Tongue (tissue), 2 donors: ENCODE data around the gene PAFAH1B1. TPM values are rescaled to one million over a fixed set of nuclear protein-coding genes. Genes with fewer than 3 reads are reported as not detected.
"Not testable (repeated sequence)": the region's sequence is repeated elsewhere in the genome, so short reads cannot be mapped to it uniquely, and the experiment has no call there.

Experiments
- DNase-seq: peaks from one replicate; pipeline ENCODE4 v3.0.0-alpha.2; 2015
- total RNA-seq: library from RNA; depleted of rRNA; stranded (reverse); fragments of >200 nt; gene quantifications from one replicate; pipeline ENCODE4 v1.2.3, GENCODE V29; 2014

The PAFAH1B1 gene
- total RNA-seq = 184 TPM

GRCh38 chr17:2592971-2593820, at the start of gene PAFAH1B1:
Gene PAFAH1B1 (plus strand): TSS chr17:2593654. CDS start chr17:2638289, 44,635 bp downstream.
- peak; percentile 98 for DNase-seq

GRCh38 chr17:2545393-2545792, 48.1 kb upstream of the PAFAH1B1 start:
- DNase-seq = no peak

DNA sequence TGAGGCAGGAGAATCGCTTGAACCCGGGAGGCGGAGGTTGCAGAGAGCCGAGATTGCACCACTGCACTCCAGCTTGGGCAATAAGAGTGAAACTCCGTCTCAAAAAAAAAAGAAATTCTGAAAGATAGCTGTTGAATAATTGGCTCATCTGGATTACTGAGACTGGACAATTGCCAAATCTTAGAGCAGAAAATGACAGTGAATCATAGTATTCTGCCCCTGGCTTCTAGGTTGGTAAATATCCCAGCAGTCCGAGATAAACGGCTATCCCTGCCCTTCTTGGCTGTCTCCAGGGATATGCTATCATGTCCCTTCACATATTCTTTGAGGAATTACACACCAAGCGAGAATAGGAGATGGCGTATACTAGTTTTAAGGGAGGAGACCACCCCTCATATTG, 46.3 kb upstream of the PAFAH1B1 start:
- no peak for DNase-seq

- not testable (repeated sequence) for DNase-seq
Observed at GRCh38 chr17:2548026-2548425, 45.4 kb upstream of the PAFAH1B1 start.

DNA sequence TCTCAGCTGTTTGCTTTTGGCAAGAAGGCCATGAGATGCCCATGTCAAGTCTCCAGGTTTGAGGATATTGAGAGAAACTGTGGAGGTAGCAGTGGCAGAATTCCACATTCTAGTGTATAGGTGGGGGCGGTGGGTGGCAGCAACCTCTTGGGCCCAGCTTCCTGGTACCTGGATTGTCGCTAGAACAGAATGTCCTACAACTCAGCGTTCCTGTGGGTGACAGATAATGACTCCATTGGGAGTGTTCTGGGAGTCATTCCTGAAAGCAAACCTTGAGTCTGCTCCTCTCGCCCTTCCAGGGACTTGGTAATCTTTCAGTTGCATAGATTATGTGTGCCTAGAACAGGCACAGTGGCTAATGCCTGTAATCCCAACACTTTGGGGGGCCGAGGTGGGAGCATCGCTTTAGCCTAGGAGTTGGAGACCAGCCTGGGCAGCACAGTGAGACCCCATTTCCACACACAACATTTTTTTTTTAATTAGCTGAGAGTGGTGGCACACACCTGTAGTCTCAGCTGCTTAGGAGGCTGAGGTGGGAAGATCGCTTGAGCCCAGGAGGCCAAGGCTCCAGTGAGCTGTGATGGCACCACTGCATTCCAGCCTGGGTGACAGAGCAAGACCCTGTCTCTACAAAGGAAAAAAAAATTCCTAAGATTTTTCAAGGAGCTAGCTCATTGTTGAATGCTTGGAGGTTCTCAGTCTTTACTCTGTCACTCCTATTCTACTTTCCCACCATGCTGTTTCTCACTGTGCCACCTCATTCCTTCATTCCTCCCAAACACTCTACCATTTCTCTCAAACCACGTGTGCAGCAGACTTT, 43.9 kb upstream of the PAFAH1B1 start:
- no peak for DNase-seq

DNA sequence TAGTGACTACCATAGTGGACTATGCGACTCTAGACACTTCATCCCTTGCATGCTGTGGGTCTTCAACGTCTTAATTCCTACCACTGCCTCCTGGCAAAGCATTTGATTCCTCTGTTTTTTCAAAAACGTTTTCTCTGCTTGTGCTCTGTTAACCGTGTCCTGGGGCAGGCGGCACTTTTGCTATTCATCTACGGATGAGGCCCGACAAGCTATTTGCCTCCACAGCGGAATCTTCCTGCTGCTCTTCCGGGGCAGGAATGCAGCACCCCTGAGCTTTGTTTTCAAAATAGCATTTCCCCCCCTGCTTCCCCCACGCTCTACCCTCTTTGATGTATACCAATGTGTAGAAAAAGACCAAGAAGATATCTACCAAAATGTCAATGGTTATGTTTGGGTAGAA, 42.0 kb upstream of the PAFAH1B1 start:
- DNase-seq = no peak

- DNase-seq = no peak
Observed at GRCh38 chr17:2551928-2552327, 41.5 kb upstream of the PAFAH1B1 start.

DNA sequence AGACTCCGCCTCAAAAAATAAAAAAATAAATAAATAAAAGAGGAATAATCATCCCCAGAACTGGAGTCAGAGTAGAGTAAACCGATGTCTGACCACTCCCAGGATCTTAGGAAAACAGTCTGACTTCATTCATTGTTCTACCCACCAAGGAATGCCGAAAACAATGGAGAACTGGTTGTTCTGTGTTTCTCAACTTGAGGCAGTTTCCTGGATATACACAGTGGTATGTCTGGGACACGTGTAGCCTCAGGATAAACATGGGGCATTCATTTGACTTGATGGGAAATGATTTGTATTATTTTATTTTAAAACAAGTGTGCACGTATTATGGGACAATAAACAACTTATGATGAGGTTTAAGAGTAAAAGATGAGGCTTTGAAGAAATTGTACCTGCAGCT, 32.8 kb upstream of the PAFAH1B1 start:
- DNase-seq = no peak

- no peak for DNase-seq
Observed at GRCh38 chr17:2562162-2562858, 31.1 kb upstream of the PAFAH1B1 start.

DNA sequence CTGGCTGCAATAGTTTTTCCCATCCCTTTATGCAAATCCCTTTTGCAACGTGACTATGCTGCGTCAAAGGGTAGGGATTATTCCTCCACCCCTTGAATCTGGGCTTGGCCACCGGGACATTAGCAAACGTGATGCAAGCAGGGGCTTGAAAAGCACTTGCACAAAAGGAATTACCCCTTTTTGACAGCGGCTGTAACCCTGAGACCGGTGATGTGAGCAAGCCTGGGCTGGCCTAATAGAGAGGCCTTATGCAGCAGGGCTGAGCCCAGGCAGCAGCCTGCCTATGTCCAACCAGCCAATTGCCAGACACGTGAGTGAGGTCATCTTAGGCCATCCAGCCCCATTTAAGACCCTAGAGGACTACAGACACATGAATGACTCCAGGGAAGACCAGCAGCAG, 30.4 kb upstream of the PAFAH1B1 start:
- peak; percentile 49 for DNase-seq

DNA sequence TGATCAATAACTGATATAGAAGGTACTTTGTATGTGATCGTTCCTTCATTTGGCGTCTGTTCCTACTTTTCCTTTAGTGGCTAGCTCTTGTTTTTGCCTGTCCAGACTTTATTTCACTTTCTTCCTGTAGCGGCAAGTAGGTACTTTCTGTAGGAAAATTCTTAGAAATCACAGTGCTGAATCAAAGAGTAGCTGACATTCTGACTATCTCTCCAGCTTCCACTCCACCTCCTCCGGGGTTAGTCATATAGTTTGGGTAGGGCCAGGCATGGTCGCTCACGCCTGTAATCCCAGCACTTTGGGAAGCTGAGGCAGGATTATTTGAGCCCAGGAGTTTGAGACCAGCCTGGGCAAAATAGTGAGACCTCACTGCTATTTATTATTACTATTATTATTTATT, 29.9 kb upstream of the PAFAH1B1 start:
- DNase-seq = no peak

GRCh38 chr17:2564877-2565276, 28.6 kb upstream of the PAFAH1B1 start:
- DNase-seq = peak; percentile 17

DNA sequence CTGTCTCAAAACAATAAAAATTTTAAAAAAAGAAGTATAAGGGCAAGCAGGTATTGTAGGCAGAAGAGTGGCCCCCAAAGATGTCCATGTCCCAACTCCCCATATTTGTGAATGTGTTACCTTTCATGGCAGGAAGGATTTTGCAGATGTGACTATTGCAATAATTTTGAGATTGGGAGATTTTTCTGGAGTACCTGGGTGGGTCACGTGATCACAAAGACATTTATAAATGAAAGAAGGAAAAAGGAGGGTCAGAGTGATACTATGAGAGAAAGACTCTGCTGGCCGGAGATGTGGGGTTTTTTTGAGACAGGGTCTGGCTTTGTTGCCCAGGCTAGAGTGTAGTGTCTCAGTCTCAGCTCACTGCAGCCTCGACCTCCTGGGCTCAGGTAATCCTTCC, 27.4 kb upstream of the PAFAH1B1 start:
- DNase-seq = no peak

GRCh38 chr17:2571523-2572303, 21.7 kb upstream of the PAFAH1B1 start:
- no peak for DNase-seq

DNA sequence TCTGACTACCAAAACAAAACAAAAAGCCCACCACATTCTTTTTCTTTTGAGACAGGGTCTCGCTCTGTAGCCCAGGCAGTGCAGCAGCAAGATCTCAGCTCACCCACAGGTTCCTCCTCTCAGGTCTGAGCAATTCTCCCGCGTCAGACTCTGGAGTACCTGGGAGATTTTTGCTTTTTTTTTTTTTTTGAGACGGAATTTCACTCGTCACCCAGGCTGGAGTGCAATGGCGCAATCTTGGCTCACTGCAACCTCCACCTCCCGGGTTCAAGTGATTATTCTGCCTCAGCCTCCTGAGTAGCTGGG, 21.2 kb upstream of the PAFAH1B1 start:
- DNase-seq = not testable (repeated sequence)

DNA sequence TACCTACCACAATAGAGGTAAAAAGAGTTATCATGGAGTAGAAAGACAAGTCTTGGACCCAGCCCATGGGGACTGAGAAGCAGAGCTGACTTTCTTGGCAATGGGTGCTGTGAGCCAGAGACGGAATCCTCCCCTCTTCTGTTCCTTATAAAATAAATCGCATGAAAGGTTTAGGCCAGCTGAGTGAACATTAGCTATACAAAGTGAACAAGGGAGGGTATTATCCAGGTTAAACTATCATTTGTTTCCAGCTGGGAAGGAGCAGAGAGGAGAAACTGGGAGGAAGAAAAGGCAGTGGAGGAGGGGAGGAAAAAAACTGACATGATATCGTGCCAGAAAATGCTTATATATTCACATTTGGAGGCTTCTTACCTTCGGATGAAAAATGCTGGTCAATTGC, 13.3 kb upstream of the PAFAH1B1 start:
- no peak for DNase-seq

- no peak for DNase-seq
Observed at GRCh38 chr17:2580661-2581060, 12.8 kb upstream of the PAFAH1B1 start.

DNA sequence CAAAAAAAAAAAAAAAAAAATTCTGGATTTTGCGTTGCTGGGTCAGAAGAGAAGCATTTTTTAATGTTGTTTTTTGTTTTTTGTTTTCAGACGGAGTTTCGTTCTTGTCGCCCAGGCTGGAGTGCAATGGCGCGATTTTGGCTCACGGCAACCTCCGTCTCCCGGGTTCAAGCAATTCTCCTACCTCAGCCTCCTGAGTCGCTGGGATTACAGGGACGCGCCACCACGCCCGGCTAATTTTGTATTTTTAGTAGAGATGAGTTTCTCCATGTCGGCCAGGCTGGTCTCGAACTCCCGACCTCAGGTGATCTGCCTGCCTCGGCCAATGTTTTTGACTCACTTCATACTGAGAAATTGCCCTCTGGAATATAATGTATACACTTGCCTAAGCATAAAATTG, 11.0 kb upstream of the PAFAH1B1 start:
- DNase-seq = no peak

DNA sequence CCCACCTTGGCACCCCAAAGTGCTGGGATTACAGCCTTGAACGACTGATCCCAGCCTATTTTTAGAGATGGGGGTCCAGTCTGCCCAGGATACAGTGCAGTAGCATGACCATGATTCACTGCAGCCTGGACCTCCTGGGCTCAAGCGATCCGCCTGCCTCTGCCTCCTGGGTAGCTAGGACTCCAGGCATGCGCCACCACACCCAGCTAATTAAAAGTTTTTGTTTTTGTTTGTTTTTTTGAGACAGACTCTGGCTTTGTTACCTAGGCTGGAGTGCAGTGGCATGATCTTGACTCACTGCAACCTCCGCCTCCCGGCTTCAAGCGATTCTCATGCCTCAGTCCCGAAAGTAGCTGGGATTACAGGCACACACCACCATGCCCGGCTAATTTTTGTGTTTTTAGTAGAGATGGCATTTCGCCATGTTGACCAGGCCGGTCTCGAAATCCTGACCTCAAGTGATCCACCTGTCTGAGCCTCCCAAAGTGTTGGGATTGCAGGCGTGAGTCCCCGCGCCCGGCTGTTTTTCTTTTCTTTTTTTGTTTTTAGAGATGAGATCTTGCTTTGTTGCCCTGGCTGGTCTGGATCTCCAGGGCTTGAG, 2.3 kb upstream of the PAFAH1B1 start:
- DNase-seq = no peak

DNA sequence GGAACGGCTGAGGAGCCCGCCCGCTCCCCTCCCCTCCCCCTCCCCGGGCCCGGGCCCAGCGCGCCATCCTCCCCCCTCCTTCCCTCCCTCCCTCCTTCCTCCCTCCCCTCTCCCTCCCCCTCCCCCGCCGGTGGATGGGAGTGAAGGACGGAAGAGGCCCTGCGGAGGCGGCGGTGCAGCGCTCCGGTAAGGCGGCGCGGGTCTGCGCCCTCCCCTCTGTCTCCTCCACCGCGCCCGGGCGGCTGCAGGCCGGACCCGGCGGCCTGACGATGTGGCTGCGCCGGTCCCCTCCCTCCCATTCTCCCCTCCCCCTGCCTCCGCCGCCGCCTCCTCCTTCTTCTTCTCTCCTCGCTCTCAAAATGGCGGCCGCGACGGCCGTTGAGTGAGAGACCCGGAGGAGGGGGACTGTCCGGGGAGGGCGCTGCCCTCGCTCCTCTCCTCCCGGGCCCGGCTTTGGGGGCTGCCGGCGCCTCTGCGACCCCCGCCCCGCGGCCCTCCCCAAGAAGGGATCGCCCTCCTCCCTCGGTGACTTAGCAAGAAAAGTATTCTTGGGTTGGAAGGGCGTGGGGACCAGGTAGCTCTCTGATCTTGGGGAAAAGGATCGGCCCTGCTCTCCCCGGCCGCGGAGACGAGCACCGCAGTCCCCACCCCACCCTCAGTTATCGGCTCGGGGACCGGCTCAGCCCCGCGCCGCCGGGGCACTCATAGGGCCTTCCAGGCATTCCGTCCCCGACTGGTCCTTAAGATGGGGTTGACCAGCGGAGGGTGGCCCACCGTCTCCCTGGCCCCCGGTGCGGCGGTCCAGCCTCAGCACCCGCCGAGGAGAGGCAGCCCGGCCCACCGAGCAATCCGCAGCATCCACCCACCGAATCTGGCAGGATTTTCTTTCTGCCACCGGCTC, 617 bp downstream of the PAFAH1B1 start:
- peak; percentile 92 for DNase-seq
